T-cell (primary cell): ENCODE data around the gene ADGRD1. TPM values are rescaled to one million over a fixed set of nuclear protein-coding genes. Genes with fewer than 3 reads are reported as not detected.
"Not testable (repeated sequence)": the region's sequence is repeated elsewhere in the genome, so short reads cannot be mapped to it uniquely, and the experiment has no call there.

Source experiments
- ATAC-seq, 4 experiments: fragments of 200-7000 bp in 3 of 4; fragments of 150-1000 bp in 1 of 4; cut with Tn5 transposase; replicated peaks in 1 of 4; 1 replicate in 3 of 4; 2 replicates in 1 of 4; pipeline ENCODE4 v1.10.0; 2021; ENCODE audit warnings: moderate library complexity in 3 of 4, mild to moderate bottlenecking in 2 of 4, moderate number of reproducible peaks in 1 of 4
- CTCF ChIA-PET, 2 donors: fragments of 300-600 bp; sonication (Branson Sonifier 250); formaldehyde crosslinking; loops; one replicate each; lab custom pipeline; 2022; ENCODE audit warnings: antibody characterized with exemption in 2 of 2; lab: Charles Lee
- POLR2A ChIA-PET, 2 donors: fragments of 300-600 bp; sonication (Branson Sonifier 250); formaldehyde crosslinking; loops; one replicate each; lab custom pipeline; 2022; ENCODE audit warnings: antibody characterized with exemption in 2 of 2; lab: Charles Lee
- DNase-seq, 35 experiments: peaks; one replicate each; pipeline versions ENCODE4 v3.0.0 to v3.0.0-alpha.2; 2013 to 2023
- H3K27ac ChIP-seq: one replicate; pipeline ENCODE4 v1.5.1; 2013; ENCODE audit warnings: low read length
- H3K27me3 ChIP-seq, 2 experiments: replicated peaks in 1 of 2; 1 replicate in 1 of 2; 2 replicates in 1 of 2; pipeline versions ENCODE4 v1.6.1 to v1.7.0; 2013; ENCODE audit warnings: low read length in 1 of 2, mixed read lengths in 1 of 2; ENCODE audit not compliant: control insufficient read depth in 2 of 2, insufficient read depth in 2 of 2; ENCODE audit errors: extremely low read depth in 1 of 2
- H3K36me3 ChIP-seq, 2 donors: 1 replicate in 1 of 2; 2 replicates in 1 of 2; pipeline versions ENCODE4 v1.6.1 to v1.7.0; 2013; ENCODE audit warnings: low read length in 1 of 2; ENCODE audit not compliant: control insufficient read depth in 2 of 2, insufficient read depth in 1 of 2; ENCODE audit errors: extremely low read depth in 1 of 2
- H3K4me1 ChIP-seq, 2 experiments: 1 replicate in 1 of 2; 2 replicates in 1 of 2; pipeline versions ENCODE4 v1.6.1 to v1.7.0; 2013; ENCODE audit warnings: low read length in 2 of 2, mixed read lengths in 1 of 2; ENCODE audit not compliant: insufficient read depth in 2 of 2, control insufficient read depth in 1 of 2; ENCODE audit errors: extremely low read depth in 1 of 2
- H3K4me3 ChIP-seq, 2 donors: 1 replicate in 1 of 2; 2 replicates in 1 of 2; pipeline versions ENCODE4 v1.5.1 to v1.7.0; 2013; ENCODE audit warnings: mild to moderate bottlenecking in 2 of 2, low read length in 1 of 2, moderate library complexity in 1 of 2; ENCODE audit not compliant: control insufficient read depth in 1 of 2; ENCODE audit errors: extremely low read depth in 1 of 2
- H3K9me3 ChIP-seq: 2 replicates; pipeline ENCODE4 v1.7.0; 2013
- H3K27ac Mint-ChIP-seq, 2 donors: one replicate each; pipeline ENCODE4 v1.8.0; 2020 to 2021; ENCODE audit warnings: mild to moderate bottlenecking in 2 of 2, mixed read lengths in 2 of 2
- H3K27me3 Mint-ChIP-seq, 2 donors: one replicate each; pipeline ENCODE4 v1.8.0; 2021 to 2022; ENCODE audit warnings: mixed read lengths in 2 of 2
- H3K36me3 Mint-ChIP-seq: one replicate; pipeline ENCODE4 v1.8.0; 2021; ENCODE audit warnings: mixed read lengths
- H3K4me1 Mint-ChIP-seq, 3 donors: one replicate each; pipeline ENCODE4 v1.8.0; 2020 to 2022; ENCODE audit warnings: mixed read lengths in 3 of 3, mild to moderate bottlenecking in 1 of 3
- H3K4me3 Mint-ChIP-seq, 3 donors: one replicate each; pipeline ENCODE4 v1.8.0; 2020 to 2022; ENCODE audit warnings: mild to moderate bottlenecking in 3 of 3, mixed read lengths in 3 of 3, moderate library complexity in 3 of 3
- H3K9me3 Mint-ChIP-seq, 3 donors: one replicate each; pipeline ENCODE4 v1.8.0; 2020 to 2022; ENCODE audit warnings: mixed read lengths in 3 of 3
- WGBS: methylation state at CpG from one replicate; pipeline ENCODE4 v1.1.5; 2013; ENCODE audit warnings: missing lambda C conversion rate; ENCODE audit not compliant: insufficient coverage; 5-methylcytosine and 5-hydroxymethylcytosine counted together
- total RNA-seq, 35 experiments: library from RNA in 6 of 35; stranded (reverse) in 6 of 35; fragments of 120-200 nt in 1 of 35; gene quantifications; one replicate each; pipeline versions ENCODE4 v1.2.1 to v1.2.4 and lab custom pipeline; 2013 to 2026

Gene ADGRD1
- total RNA-seq, 5 donors from 2014 or later (not counting 1 experiment from before 2014, with no cell fraction given) = 0.29 to 1.1 (median 0.43) TPM; not detected in 1

DNA sequence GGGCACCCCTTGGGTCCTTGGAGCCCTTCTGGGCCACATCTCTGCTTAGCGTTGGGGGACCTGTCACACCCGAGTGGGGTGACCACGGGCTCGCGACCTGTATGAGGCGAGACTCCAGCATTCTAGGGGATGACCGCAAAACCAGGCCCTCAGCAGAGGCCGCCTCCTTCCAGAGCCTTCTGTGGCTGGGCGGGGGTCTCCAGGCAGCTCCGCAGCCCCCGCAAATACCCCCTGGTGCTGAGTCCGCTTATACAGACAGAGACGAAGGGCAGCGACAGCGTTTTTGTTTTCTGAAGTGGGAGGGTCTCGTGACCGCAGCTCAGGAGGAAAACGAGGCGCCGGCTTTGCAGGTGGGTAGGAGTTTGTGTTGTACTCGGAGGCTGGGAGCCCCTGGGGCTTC is 116.4 kb downstream of the ADGRD1 start:
- not testable (repeated sequence) for ATAC-seq, H3K4me3 Mint-ChIP-seq

DNA sequence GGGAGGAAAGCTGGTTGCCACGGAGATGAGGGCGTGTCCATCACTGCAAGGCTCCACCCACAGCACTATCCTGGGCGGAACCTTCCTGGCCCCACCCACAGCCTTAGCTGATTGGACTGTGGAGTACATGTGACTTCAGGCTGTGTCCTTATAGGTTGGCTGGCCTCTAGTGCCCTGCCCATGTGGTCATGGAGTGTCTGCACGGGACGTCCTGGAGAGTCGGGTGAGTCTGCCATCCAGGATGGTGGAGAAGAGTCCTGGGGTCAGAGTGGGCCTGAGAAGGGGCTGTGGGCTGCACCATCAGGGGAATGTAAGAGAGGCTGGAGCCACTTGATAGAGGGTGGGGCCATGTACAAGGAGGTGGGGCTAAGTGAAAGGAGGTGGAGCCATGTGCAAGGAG is 117.0 kb downstream of the ADGRD1 start:
- DNase-seq = peak in 1 of 35 experiments; percentile 1
- H3K9me3 ChIP-seq, H3K36me3 Mint-ChIP-seq, H3K4me3 ChIP-seq, H3K27me3 Mint-ChIP-seq, H3K4me1 Mint-ChIP-seq, CTCF ChIA-PET, ATAC-seq, H3K9me3 Mint-ChIP-seq, H3K36me3 ChIP-seq, H3K4me3 Mint-ChIP-seq, H3K27ac Mint-ChIP-seq, H3K27ac ChIP-seq, H3K4me1 ChIP-seq, POLR2A ChIA-PET: not testable (repeated sequence)
- H3K27me3 ChIP-seq = peaks cover 0 to 27% of the 10 kb centered on the region in 2 experiments
- 95% methylated on average over 3 of the region's 6 CpGs for WGBS

More for the DNA sequence above, 116.4 kb downstream of the ADGRD1 start:
- H3K4me1 Mint-ChIP-seq, H3K27me3 Mint-ChIP-seq, H3K9me3 Mint-ChIP-seq, H3K4me3 ChIP-seq, H3K36me3 Mint-ChIP-seq, H3K36me3 ChIP-seq, CTCF ChIA-PET, H3K27ac ChIP-seq, POLR2A ChIA-PET, H3K9me3 ChIP-seq, H3K4me1 ChIP-seq, H3K27ac Mint-ChIP-seq, DNase-seq: not testable (repeated sequence)
- H3K27me3 ChIP-seq = peaks cover 0 to 32% of the 10 kb centered on the region in 2 experiments
- over 99% methylated on average over 15 of the region's 21 CpGs for WGBS

DNA sequence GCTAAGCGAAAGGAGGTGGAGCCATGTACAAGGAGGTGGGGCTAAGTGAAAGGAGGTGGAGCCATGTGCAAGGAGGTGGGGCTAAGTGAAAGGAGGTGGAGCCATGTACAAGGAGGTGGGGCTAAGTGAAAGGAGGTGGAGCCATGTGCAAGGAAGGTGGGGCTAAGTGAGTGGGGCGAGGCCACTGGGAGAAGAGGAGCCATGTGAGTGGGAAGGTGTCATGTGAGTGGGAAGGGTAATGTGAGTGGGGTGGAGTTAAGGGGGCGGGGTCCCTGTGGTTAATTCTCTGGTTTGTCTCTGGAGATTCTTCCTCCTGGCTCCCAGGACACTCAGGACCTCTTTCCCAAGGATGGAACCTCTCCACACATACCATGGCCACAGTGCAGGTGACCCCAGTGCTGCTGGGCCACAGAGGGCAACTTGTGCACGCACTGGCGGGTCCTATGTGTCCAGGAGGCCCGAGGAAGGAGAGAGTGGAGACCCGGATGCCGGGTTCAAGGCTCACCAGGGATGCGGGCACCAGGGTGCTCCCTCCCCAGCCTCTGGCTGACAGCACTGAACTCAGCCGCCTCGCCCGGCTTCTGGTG is 117.6 kb downstream of the ADGRD1 start:
- H3K4me1 Mint-ChIP-seq, ATAC-seq, H3K36me3 Mint-ChIP-seq, H3K36me3 ChIP-seq, H3K4me1 ChIP-seq, H3K9me3 ChIP-seq, POLR2A ChIA-PET, H3K27ac Mint-ChIP-seq, H3K27me3 Mint-ChIP-seq, H3K4me3 ChIP-seq, H3K9me3 Mint-ChIP-seq, DNase-seq, CTCF ChIA-PET, H3K4me3 Mint-ChIP-seq, H3K27ac ChIP-seq: not testable (repeated sequence)
- WGBS = 81% methylated on average over 7 of the region's 12 CpGs
- H3K27me3 ChIP-seq = peaks cover 0 to 22% of the 10 kb centered on the region in 2 experiments

DNA sequence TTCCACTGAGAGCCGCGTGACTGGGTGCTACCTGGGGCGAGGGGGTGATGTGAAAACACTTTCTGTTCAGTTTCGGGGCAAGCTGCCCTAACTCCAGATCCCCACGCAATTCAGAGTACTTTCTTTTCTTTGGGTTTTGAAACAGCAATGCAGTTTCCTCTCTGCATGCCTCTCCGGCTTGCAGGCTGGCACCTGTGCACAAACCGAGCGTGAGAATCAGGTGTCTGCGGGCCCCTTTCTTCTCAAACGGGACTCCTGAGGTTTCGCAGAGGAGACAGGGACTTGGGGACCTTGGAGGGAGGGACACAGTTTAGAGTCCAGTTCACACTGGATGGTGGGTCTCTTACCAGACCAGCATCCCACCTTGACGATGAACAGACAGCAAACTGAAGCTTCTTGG is 118.2 kb downstream of the ADGRD1 start:
- H3K4me3 Mint-ChIP-seq, H3K27me3 Mint-ChIP-seq, H3K4me1 Mint-ChIP-seq, ATAC-seq, H3K27ac Mint-ChIP-seq, H3K9me3 Mint-ChIP-seq, POLR2A ChIA-PET, H3K4me1 ChIP-seq, H3K36me3 ChIP-seq, CTCF ChIA-PET, H3K4me3 ChIP-seq, H3K27ac ChIP-seq, H3K36me3 Mint-ChIP-seq, H3K9me3 ChIP-seq, DNase-seq: not testable (repeated sequence)
- 100% methylated on average over 1 of the region's 12 CpGs for WGBS
- peaks cover 0 to 19% of the 10 kb centered on the region in 2 experiments for H3K27me3 ChIP-seq

DNA sequence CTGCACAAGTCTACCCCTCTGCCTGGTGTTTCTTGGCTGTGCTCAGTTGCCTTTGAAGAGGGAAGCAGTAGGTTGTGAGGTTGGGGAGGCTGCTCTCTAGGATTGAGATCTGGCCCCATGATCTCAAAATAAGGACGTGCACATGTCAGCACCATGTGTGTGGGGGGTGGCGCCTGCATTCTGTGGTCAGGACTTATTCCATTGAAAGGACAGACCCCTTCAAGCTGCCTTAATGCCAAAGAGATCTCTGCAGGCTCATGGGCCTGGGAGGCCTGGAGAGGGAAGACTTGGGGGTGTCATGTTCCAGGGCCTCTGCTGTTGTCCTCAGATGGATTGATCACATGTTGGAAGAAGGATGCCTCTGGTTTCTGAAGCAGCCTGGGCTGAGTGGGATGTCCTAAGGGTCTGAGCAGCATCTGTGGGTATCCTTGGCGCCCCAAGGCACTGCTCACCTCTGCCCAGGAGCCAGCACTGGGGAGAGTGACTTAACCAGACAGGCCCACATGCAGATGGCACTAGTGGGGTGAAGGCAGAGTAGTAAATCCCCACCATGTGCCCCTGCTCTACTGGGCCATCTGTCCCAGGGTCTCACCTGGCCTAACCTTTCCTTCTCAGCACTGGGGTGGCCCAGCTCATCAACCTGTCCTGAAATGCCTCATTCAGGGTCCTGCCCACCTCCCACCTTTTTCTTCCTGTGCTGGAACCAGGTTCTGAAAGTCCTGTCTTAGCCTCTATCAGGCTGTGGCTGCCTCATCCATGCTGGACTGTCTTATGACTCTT is 118.9 kb downstream of the ADGRD1 start:
- H3K9me3 Mint-ChIP-seq = no peaks in the 10 kb centered on the region
- no peaks in the 10 kb centered on the region for H3K9me3 ChIP-seq
- no peak overlapping the region for H3K4me3 ChIP-seq
- no peaks in the 10 kb centered on the region for H3K36me3 Mint-ChIP-seq
- WGBS = 66% methylated on average over 2 of the region's 3 CpGs
- DNase-seq = no peak
- H3K4me1 ChIP-seq = no peaks in the 10 kb centered on the region
- H3K27me3 ChIP-seq = peaks cover 0 to 21% of the 10 kb centered on the region in 2 experiments
- ChIA-PET POLR2A (no interaction called here), CTCF (no interaction called here)
- no peak for ATAC-seq
- H3K27me3 Mint-ChIP-seq = peaks cover 0 to 3% of the 10 kb centered on the region in 2 donors
- no peak overlapping the region for H3K27ac Mint-ChIP-seq
- no peaks in the 10 kb centered on the region for H3K36me3 ChIP-seq
- H3K4me3 Mint-ChIP-seq = no peak overlapping the region
- no peak overlapping the region for H3K27ac ChIP-seq
- no peaks in the 10 kb centered on the region for H3K4me1 Mint-ChIP-seq

DNA sequence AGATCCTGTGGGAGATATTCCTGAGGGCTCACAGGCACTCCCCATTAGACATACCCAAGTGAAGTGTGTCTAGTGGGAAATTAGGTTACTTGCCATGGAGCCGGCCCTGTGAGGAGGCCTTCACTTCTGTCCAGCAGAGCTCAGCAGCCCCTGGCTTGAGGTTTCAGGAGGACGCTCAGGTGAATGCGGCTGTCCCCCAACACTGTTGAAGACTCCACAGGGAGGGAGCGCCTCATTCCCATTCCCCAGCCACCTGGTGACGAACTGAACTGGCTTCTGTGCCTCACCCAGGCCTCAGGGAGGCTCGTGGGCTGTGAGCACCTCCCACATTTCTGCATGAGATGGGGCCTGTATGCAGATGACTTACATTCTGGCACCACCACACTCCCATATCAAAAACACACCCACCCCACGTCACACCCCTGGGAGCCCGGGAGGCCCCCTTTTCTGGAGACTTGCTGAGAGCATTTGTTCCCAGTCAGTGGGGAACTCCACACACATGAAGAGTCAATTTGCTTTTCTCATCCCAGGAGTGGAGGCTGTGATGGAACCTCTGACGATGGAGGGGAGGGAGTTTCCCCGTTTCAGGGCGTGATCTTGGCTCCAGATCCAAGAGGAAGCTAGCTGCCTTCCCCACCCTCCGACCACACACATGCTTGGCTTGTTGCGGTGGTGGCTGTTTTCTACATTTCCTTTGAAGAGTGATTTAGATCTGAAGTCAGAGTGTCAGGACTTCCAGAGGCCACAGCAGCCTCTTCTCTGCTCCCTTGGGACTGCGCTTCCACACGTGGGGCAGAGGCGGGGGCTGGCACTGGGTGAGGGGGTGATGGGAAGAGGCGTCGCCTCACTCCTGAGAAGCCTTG is 120.7 kb downstream of the ADGRD1 start:
- H3K27ac ChIP-seq = no peak overlapping the region
- ChIA-PET POLR2A (no interaction called here), CTCF (no interaction called here)
- no peaks in the 10 kb centered on the region for H3K36me3 ChIP-seq
- no peaks in the 10 kb centered on the region for H3K36me3 Mint-ChIP-seq
- H3K4me1 ChIP-seq = no peaks in the 10 kb centered on the region
- no peak overlapping the region for H3K27ac Mint-ChIP-seq
- peaks cover 0 to 6% of the 10 kb centered on the region in 2 donors for H3K27me3 Mint-ChIP-seq
- H3K9me3 ChIP-seq = no peaks in the 10 kb centered on the region
- no peaks in the 10 kb centered on the region for H3K4me1 Mint-ChIP-seq
- peaks cover 0 to 20% of the 10 kb centered on the region in 2 experiments for H3K27me3 ChIP-seq
- no peak for DNase-seq
- 83% methylated on average over 5 of the region's 18 CpGs for WGBS
- no peak overlapping the region for H3K4me3 Mint-ChIP-seq
- no peak overlapping the region for H3K4me3 ChIP-seq
- H3K9me3 Mint-ChIP-seq = no peaks in the 10 kb centered on the region
- ATAC-seq = no peak
